Measurements from ENCODE around the gene AKAP9.

DNA sequence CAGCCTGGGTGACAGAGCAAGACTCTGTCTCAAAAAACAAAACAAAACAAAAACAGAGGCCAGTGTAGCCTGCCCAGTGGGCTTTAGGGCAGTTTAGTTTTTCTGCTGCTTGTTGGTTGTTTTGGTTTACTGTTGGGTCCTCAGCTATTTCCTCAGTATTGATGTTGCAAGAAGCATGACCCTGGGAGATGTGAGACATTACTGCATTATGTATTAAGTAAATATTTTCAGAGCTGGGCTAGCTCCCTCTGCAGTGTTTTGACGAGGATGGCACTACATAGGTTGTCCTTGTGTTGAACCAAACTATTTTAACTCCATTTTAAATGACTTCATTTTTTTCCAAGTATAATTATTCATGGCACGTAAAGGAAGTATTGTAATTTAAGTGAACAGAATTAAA is 4.8 kb downstream of the AKAP9 start:
- TF ChIP-seq, protein P1, sequence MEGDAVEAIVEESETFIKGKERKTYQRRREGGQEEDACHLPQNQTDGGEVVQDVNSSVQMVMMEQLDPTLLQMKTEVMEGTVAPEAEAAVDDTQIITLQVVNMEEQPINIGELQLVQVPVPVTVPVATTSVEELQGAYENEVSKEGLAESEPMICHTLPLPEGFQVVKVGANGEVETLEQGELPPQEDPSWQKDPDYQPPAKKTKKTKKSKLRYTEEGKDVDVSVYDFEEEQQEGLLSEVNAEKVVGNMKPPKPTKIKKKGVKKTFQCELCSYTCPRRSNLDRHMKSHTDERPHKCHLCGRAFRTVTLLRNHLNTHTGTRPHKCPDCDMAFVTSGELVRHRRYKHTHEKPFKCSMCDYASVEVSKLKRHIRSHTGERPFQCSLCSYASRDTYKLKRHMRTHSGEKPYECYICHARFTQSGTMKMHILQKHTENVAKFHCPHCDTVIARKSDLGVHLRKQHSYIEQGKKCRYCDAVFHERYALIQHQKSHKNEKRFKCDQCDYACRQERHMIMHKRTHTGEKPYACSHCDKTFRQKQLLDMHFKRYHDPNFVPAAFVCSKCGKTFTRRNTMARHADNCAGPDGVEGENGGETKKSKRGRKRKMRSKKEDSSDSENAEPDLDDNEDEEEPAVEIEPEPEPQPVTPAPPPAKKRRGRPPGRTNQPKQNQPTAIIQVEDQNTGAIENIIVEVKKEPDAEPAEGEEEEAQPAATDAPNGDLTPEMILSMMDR (IDR thresholded peaks at IDR 0.05): no peak
- no peak for TF ChIP-seq POLR2A (IDR thresholded peaks at IDR 0.05)
